Smooth muscle cell (in vitro differentiated cells): Measurements from ENCODE around the gene TADA2B. TPM values are rescaled to one million over a fixed set of nuclear protein-coding genes. Genes with fewer than 3 reads are reported as not detected.
A peak's percentile ranks its signal among the peaks of the same experiment; 100 is the strongest.

Experiments used
- DNase-seq: peaks from one replicate; lab custom pipeline; 2025; ENCODE audit not compliant: unreplicated experiment; lab: John Stamatoyannopoulos, UW
- H2AFZ ChIP-seq: fragments of 200-600 bp; sonication (generic); 2 replicates; pipeline ENCODE4 v1.6.0; 2016; ENCODE audit warnings: antibody characterized with exemption, low read depth, mild to moderate bottlenecking
- H3F3A ChIP-seq: fragments of 200-600 bp; sonication (generic); 2 replicates; pipeline ENCODE4 v1.6.0; 2017; ENCODE audit warnings: antibody characterized with exemption, low read depth
- H3K27ac ChIP-seq: fragments of 200-600 bp; sonication (generic); 2 replicates; pipeline ENCODE4 v1.5.1; 2016; ENCODE audit warnings: low read depth, mild to moderate bottlenecking
- H3K27me3 ChIP-seq: fragments of 200-600 bp; sonication (generic); 2 replicates; pipeline ENCODE4 v1.6.1; 2016; ENCODE audit warnings: low read depth, mild to moderate bottlenecking
- H3K36me3 ChIP-seq: fragments of 200-600 bp; sonication (generic); 2 replicates; pipeline ENCODE4 v1.5.1; 2016; ENCODE audit warnings: low read depth
- H3K4me1 ChIP-seq: fragments of 200-600 bp; sonication (generic); 2 replicates; pipeline ENCODE4 v1.5.1; 2016; ENCODE audit warnings: low read depth
- H3K4me2 ChIP-seq: fragments of 200-600 bp; sonication (generic); 2 replicates; pipeline ENCODE4 v1.6.0; 2016; ENCODE audit warnings: mild to moderate bottlenecking
- H3K4me3 ChIP-seq: fragments of 200-600 bp; sonication (generic); 2 replicates; pipeline ENCODE4 v1.5.1; 2016; ENCODE audit warnings: mild to moderate bottlenecking
- H3K79me2 ChIP-seq: fragments of 200-600 bp; sonication (generic); 2 replicates; pipeline ENCODE4 v1.6.0; 2016; ENCODE audit warnings: low read depth, mild to moderate bottlenecking
- H3K9ac ChIP-seq: fragments of 200-600 bp; sonication (generic); 2 replicates; pipeline ENCODE4 v1.6.0; 2016; ENCODE audit warnings: low read depth
- H3K9me3 ChIP-seq: fragments of 200-600 bp; sonication (generic); replicated peaks from 2 replicates; pipeline ENCODE4 v1.5.1; 2016; ENCODE audit warnings: low read depth
- H4K20me1 ChIP-seq: fragments of 200-600 bp; sonication (generic); 2 replicates; pipeline ENCODE4 v1.6.0; 2016; ENCODE audit warnings: low read depth
- CTCF ChIP-seq: fragments of 200-600 bp; sonication (generic); IDR thresholded peaks from 2 replicates; pipeline ENCODE4 v1.5.1; 2017; ENCODE audit warnings: borderline replicate concordance, mild to moderate bottlenecking, antibody characterized with exemption; ENCODE audit not compliant: insufficient read depth, poor library complexity, severe bottlenecking
- WGBS: methylation state at CpG from one replicate; pipeline ENCODE4 v1.1.7; 2016; ENCODE audit warnings: low lambda C conversion rate; 5-methylcytosine and 5-hydroxymethylcytosine counted together
- polyA plus RNA-seq: library from polyadenylated mRNA; unstranded; fragments of >200 nt; fragmentation: Nextera tagmentation; extraction: Ambion mirVana; gene quantifications from 2 replicates; pipeline ENCODE4 v1.2.1, GENCODE V29; 2016
- total RNA-seq: library from RNA; depleted of rRNA; stranded (reverse); fragments of >200 nt; gene quantifications from 2 replicates; pipeline ENCODE4 v1.2.3, GENCODE V29; 2014

Gene TADA2B
- total and polyA plus RNA-seq, 2 experiments from 2014 or later, result 6.3 to 9.1 TPM

- under 1% methylated on average over 77 of the region's 81 CpGs for WGBS
- Histone ChIP-seq H3K9me3 (no peaks in the 10 kb centered on the region), H3F3A (no peaks in the 10 kb centered on the region), H3K4me3 (peak within 1 kb of the TSS; percentile 76), H3K27ac (peak within 1 kb of the TSS; percentile 72), H2AFZ (peak within 1 kb of the TSS; percentile 92), H3K4me2 (peak within 1 kb of the TSS; percentile 94), H3K36me3 (peaks cover 7% of the 10 kb centered on the region), H4K20me1 (peaks cover 34% of the 10 kb centered on the region), H3K4me1 (peaks cover 17% of the 10 kb centered on the region), H3K79me2 (peaks cover 34% of the 10 kb centered on the region), H3K9ac (peak within 1 kb of the TSS; percentile 81), H3K27me3 (no peaks in the 10 kb centered on the region)
- no peak for TF ChIP-seq CTCF
- DNase-seq, result peak; percentile 98
Observed at GRCh38 chr4:7067452-7068278, 24.5 kb downstream of the TADA2B start, which contains the start of gene GRPEL1. Gene GRPEL1, minus strand, starts transcription at chr4:7068064. Its CDS starts 32 bp downstream, at chr4:7068032.

GRCh38 chr4:7068279-7068842 lies 25.2 kb downstream of the TADA2B start:
- Histone ChIP-seq H3F3A (no peaks in the 10 kb centered on the region), H3K4me1 (peaks cover 17% of the 10 kb centered on the region), H3K79me2 (peaks cover 34% of the 10 kb centered on the region), H3K4me2 (peak overlapping the region; percentile 91), H3K9ac (peak overlapping the region; percentile 38), H4K20me1 (peaks cover 32% of the 10 kb centered on the region), H3K36me3 (peaks cover 6% of the 10 kb centered on the region), H3K27ac (peak overlapping the region; percentile 28), H3K4me3 (peak overlapping the region; percentile 76), H3K27me3 (no peaks in the 10 kb centered on the region), H3K9me3 (no peaks in the 10 kb centered on the region), H2AFZ (peak overlapping the region; percentile 92)
- TF ChIP-seq CTCF, result no peak
- DNase-seq, result no peak
- WGBS, result under 1% methylated on average over 41 of the region's 50 CpGs

GRCh38 chr4:7068883-7069282 lies 25.7 kb downstream of the TADA2B start:
- H3K27me3 ChIP-seq, result no peaks in the 10 kb centered on the region
- peaks cover 17% of the 10 kb centered on the region for H3K4me1 ChIP-seq
- peak overlapping the region; percentile 38 for H3K9ac ChIP-seq
- H3K79me2 ChIP-seq, result peaks cover 34% of the 10 kb centered on the region
- DNase-seq, result no peak
- peak overlapping the region; percentile 28 for H3K27ac ChIP-seq
- no peaks in the 10 kb centered on the region for H3F3A ChIP-seq
- TF ChIP-seq CTCF, result no peak
- H2AFZ ChIP-seq, result peak overlapping the region; percentile 92
- H3K4me3 ChIP-seq, result peak overlapping the region; percentile 76
- H3K9me3 ChIP-seq, result no peaks in the 10 kb centered on the region
- H3K4me2 ChIP-seq, result peak overlapping the region; percentile 91
- H3K36me3 ChIP-seq, result peaks cover 1% of the 10 kb centered on the region
- WGBS, result 12% methylated on average over 20 of the region's 20 CpGs
- peaks cover 26% of the 10 kb centered on the region for H4K20me1 ChIP-seq
